ENCODE results near the gene KIF2A. TPM values are rescaled to one million over a fixed set of nuclear protein-coding genes. Genes with fewer than 3 reads are reported as not detected.

Gene KIF2A
- total and polyA plus RNA-seq, 4 donors = 57.4 to 169 (median 79.8) TPM

DNA sequence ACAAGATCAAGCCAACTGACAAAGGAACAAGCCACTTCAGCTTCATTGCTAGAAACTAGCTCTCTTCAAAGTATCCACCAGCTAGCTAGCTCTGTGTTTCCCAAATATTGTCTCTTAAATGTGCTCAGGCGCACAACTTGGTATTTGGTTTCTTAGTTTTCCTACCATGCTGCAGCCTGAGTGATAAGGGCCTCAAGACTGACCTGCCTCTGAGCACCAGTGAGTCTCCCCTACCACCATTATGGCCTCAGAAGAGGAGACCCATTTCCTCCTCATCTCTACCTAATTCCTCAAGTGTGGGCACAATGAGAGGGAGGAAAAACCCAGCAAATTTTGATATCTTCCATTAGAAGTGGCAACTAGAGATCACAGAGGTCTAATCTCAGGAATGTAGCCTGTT lies 34.6 kb upstream of the KIF2A start:
- no peak for DNase-seq (ENCODE audit: low read depth in 4 of 6, low spot score in 6 of 6)
- Histone ChIP-seq H3K36me3 (ENCODE audit: control insufficient read depth, insufficient read depth, low read length) (no peaks in the 10 kb centered on the region), H3K4me1 (ENCODE audit: control insufficient read depth, insufficient read depth, low read length) (no peaks in the 10 kb centered on the region), H3K4me3 (ENCODE audit: low read depth, low read length) (no peak overlapping the region), H3K9me3 (ENCODE audit: control insufficient read depth, insufficient read depth, low read length) (no peaks in the 10 kb centered on the region), H3K27ac (ENCODE audit: low read depth, low read length) (no peak overlapping the region), H3K27me3 (ENCODE audit: control insufficient read depth, insufficient read depth, low read length) (no peaks in the 10 kb centered on the region)
- no CpG with 5 or more reads among the region's 1 CpG for WGBS (ENCODE audit: insufficient coverage)

DNA sequence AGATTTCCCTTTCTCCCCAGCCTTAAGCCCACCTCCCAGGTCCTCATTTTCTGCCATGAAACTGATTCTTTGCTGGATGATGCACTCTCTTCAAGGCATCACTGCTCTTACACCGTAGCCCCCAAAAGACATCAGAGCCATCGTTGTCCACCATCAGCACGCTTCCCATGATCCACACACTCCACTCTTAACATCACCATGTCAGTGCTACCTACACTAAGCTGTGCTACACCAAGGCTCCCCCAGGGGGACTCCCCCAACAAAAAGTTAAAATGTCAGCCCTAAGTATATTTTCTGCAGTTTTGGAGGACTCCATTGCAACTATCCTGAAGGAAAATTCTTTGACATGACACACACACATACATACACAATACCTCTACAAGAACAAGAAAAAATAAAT lies 34.1 kb upstream of the KIF2A start:
- Histone ChIP-seq H3K4me1 (ENCODE audit: control insufficient read depth, insufficient read depth, low read length) (no peaks in the 10 kb centered on the region), H3K36me3 (ENCODE audit: control insufficient read depth, insufficient read depth, low read length) (no peaks in the 10 kb centered on the region), H3K9me3 (ENCODE audit: control insufficient read depth, insufficient read depth, low read length) (no peaks in the 10 kb centered on the region), H3K4me3 (ENCODE audit: low read depth, low read length) (no peak overlapping the region), H3K27me3 (ENCODE audit: control insufficient read depth, insufficient read depth, low read length) (no peaks in the 10 kb centered on the region), H3K27ac (ENCODE audit: low read depth, low read length) (no peak overlapping the region)
- DNase-seq (ENCODE audit: low read depth in 4 of 6, low spot score in 6 of 6) = no peak
- 60% methylated on average over 3 of the region's 3 CpGs for WGBS (ENCODE audit: insufficient coverage)

GRCh38 chr5:62273687-62274086 lies 32.3 kb upstream of the KIF2A start:
- WGBS (ENCODE audit: insufficient coverage) = 68% methylated on average over 3 of the region's 3 CpGs
- no peaks in the 10 kb centered on the region for H3K4me1 ChIP-seq (ENCODE audit: control insufficient read depth, insufficient read depth, low read length)
- no peak overlapping the region for H3K27ac ChIP-seq (ENCODE audit: low read depth, low read length)
- H3K9me3 ChIP-seq (ENCODE audit: control insufficient read depth, insufficient read depth, low read length) = no peaks in the 10 kb centered on the region
- no peaks in the 10 kb centered on the region for H3K27me3 ChIP-seq (ENCODE audit: control insufficient read depth, insufficient read depth, low read length)
- no peak overlapping the region for H3K4me3 ChIP-seq (ENCODE audit: low read depth, low read length)
- H3K36me3 ChIP-seq (ENCODE audit: control insufficient read depth, insufficient read depth, low read length) = no peaks in the 10 kb centered on the region
- DNase-seq (ENCODE audit: low read depth in 4 of 6, low spot score in 6 of 6) = peak in 4 of 6 donors; percentile 13 to 69 (median 39)

DNA sequence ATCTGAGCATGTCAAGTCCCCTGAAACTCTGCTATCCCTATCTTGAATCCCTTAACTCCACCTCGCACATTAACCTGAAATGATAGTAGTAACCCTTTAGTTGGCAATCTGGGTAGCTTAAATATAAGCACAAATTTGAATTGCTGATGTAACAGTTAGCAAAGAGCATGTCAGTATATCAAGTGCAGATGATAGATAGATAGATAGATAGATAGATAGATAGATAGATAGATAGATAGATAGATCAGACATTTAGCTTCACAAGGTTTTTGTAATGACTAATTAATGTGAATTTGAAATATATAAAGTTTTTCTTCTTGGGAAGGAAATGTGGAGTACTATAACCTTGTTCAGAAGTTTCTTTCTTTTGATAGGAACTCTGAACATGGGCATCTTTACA lies 30.4 kb upstream of the KIF2A start:
- H3K4me1 ChIP-seq (ENCODE audit: control insufficient read depth, insufficient read depth, low read length) = no peaks in the 10 kb centered on the region
- no peak overlapping the region for H3K27ac ChIP-seq (ENCODE audit: low read depth, low read length)
- DNase-seq (ENCODE audit: low read depth in 4 of 6, low spot score in 6 of 6) = no peak
- no CpG with 5 or more reads among the region's 1 CpG for WGBS (ENCODE audit: insufficient coverage)
- H3K36me3 ChIP-seq (ENCODE audit: control insufficient read depth, insufficient read depth, low read length) = no peaks in the 10 kb centered on the region
- H3K9me3 ChIP-seq (ENCODE audit: control insufficient read depth, insufficient read depth, low read length) = no peaks in the 10 kb centered on the region
- H3K4me3 ChIP-seq (ENCODE audit: low read depth, low read length) = no peak overlapping the region
- H3K27me3 ChIP-seq (ENCODE audit: control insufficient read depth, insufficient read depth, low read length) = no peaks in the 10 kb centered on the region

DNA sequence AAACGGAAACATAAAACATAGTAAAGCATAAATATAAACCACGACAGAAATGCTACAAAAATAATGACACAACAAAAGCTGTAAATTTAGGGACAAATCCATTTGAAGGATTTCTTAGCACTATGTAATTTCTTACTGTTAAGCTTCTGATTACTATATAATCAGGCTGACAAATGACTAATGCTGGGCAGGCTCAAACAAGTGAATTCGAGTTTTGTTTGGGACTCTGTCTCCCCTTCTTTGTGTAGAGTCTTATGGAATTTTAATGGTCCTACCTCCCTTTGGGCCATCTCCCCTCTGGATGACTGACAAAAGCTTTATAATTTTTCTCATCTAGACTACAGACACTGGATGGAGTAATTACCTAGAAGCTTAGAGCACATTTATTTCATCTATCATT lies 24.6 kb upstream of the KIF2A start:
- H3K9me3 ChIP-seq (ENCODE audit: control insufficient read depth, insufficient read depth, low read length) = no peaks in the 10 kb centered on the region

GRCh38 chr5:62282064-62282463 lies 23.9 kb upstream of the KIF2A start:
- Histone ChIP-seq H3K9me3 (ENCODE audit: control insufficient read depth, insufficient read depth, low read length) (no peaks in the 10 kb centered on the region), H3K27me3 (ENCODE audit: control insufficient read depth, insufficient read depth, low read length) (no peaks in the 10 kb centered on the region), H3K4me1 (ENCODE audit: control insufficient read depth, insufficient read depth, low read length) (no peaks in the 10 kb centered on the region), H3K27ac (ENCODE audit: low read depth, low read length) (no peak overlapping the region), H3K36me3 (ENCODE audit: control insufficient read depth, insufficient read depth, low read length) (no peaks in the 10 kb centered on the region), H3K4me3 (ENCODE audit: low read depth, low read length) (no peak overlapping the region)
- WGBS (ENCODE audit: insufficient coverage) = no CpG with 5 or more reads among the region's 5 CpGs
- DNase-seq (ENCODE audit: low read depth in 4 of 6, low spot score in 6 of 6) = no peak

More for the DNA sequence above, 24.6 kb upstream of the KIF2A start:
- Histone ChIP-seq H3K36me3 (ENCODE audit: control insufficient read depth, insufficient read depth, low read length) (no peaks in the 10 kb centered on the region), H3K27me3 (ENCODE audit: control insufficient read depth, insufficient read depth, low read length) (no peaks in the 10 kb centered on the region), H3K4me1 (ENCODE audit: control insufficient read depth, insufficient read depth, low read length) (no peaks in the 10 kb centered on the region), H3K4me3 (ENCODE audit: low read depth, low read length) (no peak overlapping the region), H3K27ac (ENCODE audit: low read depth, low read length) (no peak overlapping the region)
- DNase-seq (ENCODE audit: low read depth in 4 of 6, low spot score in 6 of 6) = no peak
- WGBS (ENCODE audit: insufficient coverage) = no CpG with 5 or more reads among the region's 3 CpGs

DNA sequence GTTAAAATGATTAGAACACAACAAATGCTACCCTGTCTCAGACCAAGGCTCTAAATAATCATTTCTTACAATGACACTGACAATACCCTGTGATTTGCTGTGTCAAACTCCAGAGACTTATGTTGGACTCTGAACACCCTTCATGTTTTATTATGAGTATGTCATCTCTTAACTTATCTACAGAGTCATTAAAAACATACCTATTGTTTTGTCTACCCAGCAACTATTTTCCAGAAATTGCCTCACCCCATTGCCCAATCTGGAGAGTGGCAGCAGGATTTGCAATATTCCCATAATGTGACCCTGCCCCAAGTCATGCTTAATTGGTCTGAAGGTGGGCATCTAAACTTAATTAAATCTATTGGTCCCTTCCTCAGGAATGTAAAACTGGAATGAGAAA lies 23.0 kb upstream of the KIF2A start:
- H3K9me3 ChIP-seq (ENCODE audit: control insufficient read depth, insufficient read depth, low read length) = no peaks in the 10 kb centered on the region
- no peak overlapping the region for H3K27ac ChIP-seq (ENCODE audit: low read depth, low read length)
- H3K36me3 ChIP-seq (ENCODE audit: control insufficient read depth, insufficient read depth, low read length) = no peaks in the 10 kb centered on the region
- DNase-seq (ENCODE audit: low read depth in 4 of 6, low spot score in 6 of 6) = no peak
- H3K4me3 ChIP-seq (ENCODE audit: low read depth, low read length) = no peak overlapping the region
- no peaks in the 10 kb centered on the region for H3K4me1 ChIP-seq (ENCODE audit: control insufficient read depth, insufficient read depth, low read length)
- H3K27me3 ChIP-seq (ENCODE audit: control insufficient read depth, insufficient read depth, low read length) = no peaks in the 10 kb centered on the region

DNA sequence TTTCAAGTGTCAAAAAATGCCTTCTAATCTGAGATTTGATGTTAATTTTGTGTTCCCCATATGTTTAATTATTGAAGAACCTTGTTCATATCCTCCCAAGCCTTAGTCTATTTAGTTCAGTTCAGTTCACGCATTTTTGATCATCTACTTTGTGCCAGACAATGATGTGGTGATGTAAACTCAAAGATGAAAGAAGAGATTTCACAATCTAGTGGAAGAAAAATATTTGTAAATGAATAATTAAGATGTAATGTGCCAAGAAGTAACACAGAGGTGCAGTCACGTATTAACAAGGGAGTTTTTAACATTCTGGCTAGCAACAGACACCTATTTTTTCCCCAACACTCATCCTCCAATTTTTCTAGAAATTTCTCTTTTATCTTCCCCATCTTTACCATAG lies 22.1 kb upstream of the KIF2A start:
- WGBS (ENCODE audit: insufficient coverage) = no CpG with 5 or more reads among the region's 2 CpGs
- Histone ChIP-seq H3K27me3 (ENCODE audit: control insufficient read depth, insufficient read depth, low read length) (no peaks in the 10 kb centered on the region), H3K9me3 (ENCODE audit: control insufficient read depth, insufficient read depth, low read length) (no peaks in the 10 kb centered on the region), H3K36me3 (ENCODE audit: control insufficient read depth, insufficient read depth, low read length) (no peaks in the 10 kb centered on the region), H3K4me3 (ENCODE audit: low read depth, low read length) (no peak overlapping the region), H3K27ac (ENCODE audit: low read depth, low read length) (no peak overlapping the region), H3K4me1 (ENCODE audit: control insufficient read depth, insufficient read depth, low read length) (no peaks in the 10 kb centered on the region)
- no peak for DNase-seq (ENCODE audit: low read depth in 4 of 6, low spot score in 6 of 6)

DNA sequence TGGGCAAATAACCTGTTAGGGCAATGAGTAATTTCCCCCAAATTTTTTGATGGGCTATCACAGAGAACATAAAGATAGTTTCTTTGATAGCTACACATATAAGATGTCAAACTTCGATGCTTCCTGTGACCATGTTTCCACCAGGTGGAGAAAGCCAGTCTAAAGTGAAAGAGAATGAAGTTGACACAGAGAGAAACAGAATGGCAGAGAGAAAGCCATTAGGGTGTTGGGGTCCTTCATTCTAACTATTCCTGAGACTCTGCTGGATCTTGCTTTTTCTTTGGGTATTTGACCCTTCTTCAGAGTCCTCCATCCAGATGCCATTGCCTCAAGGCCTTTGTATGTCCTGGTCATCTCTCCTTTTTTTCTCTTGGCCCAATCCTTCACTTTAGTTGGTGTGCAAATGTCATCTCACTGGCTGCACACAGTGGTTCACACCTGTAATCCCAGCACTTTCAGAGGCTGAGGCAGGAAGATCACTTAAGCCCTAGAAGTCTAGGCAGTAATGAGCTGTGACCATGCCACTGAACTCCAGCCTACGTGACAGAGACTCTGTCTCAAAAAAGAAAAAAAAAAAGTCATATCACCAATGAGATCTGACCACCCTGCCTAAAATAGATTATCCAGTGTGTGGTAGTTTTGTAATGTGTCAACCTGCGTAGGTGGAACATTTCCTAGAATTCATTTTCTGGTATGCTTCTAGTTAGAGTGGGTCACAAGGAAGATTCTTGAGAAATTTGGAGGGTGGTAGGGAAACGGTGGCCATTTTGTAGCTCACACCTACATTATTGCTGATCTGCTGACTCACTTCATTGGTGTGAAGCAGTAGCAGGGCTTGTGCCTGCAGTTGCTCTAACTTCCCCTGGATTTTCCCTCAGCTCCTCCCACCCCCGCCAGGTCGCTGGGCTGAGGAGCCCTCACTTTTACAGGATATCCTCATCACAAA lies 20.8 kb upstream of the KIF2A start:
- no peaks in the 10 kb centered on the region for H3K27me3 ChIP-seq (ENCODE audit: control insufficient read depth, insufficient read depth, low read length)
- no peaks in the 10 kb centered on the region for H3K9me3 ChIP-seq (ENCODE audit: control insufficient read depth, insufficient read depth, low read length)
- H3K27ac ChIP-seq (ENCODE audit: low read depth, low read length) = no peak overlapping the region
- H3K4me1 ChIP-seq (ENCODE audit: control insufficient read depth, insufficient read depth, low read length) = no peaks in the 10 kb centered on the region
- no peak overlapping the region for H3K4me3 ChIP-seq (ENCODE audit: low read depth, low read length)
- no peak for DNase-seq (ENCODE audit: low read depth in 4 of 6, low spot score in 6 of 6)
- 80% methylated on average over 1 of the region's 6 CpGs for WGBS (ENCODE audit: insufficient coverage)
- no peaks in the 10 kb centered on the region for H3K36me3 ChIP-seq (ENCODE audit: control insufficient read depth, insufficient read depth, low read length)

GRCh38 chr5:62286834-62287233 lies 19.2 kb upstream of the KIF2A start:
- no peaks in the 10 kb centered on the region for H3K4me1 ChIP-seq (ENCODE audit: control insufficient read depth, insufficient read depth, low read length)
- no peaks in the 10 kb centered on the region for H3K27me3 ChIP-seq (ENCODE audit: control insufficient read depth, insufficient read depth, low read length)
- no peak for DNase-seq (ENCODE audit: low read depth in 4 of 6, low spot score in 6 of 6)
- no peaks in the 10 kb centered on the region for H3K9me3 ChIP-seq (ENCODE audit: control insufficient read depth, insufficient read depth, low read length)
- no CpG with 5 or more reads among the region's 3 CpGs for whole genome bisulfite sequencing (ENCODE audit: insufficient coverage)
- H3K4me3 ChIP-seq (ENCODE audit: low read depth, low read length) = no peak overlapping the region
- H3K36me3 ChIP-seq (ENCODE audit: control insufficient read depth, insufficient read depth, low read length) = no peaks in the 10 kb centered on the region
- no peak overlapping the region for H3K27ac ChIP-seq (ENCODE audit: low read depth, low read length)

Data from spinal cord (tissue), 10 donors.